Measurements from ENCODE around the gene HEPH. TPM values are rescaled to one million over a fixed set of nuclear protein-coding genes. Genes with fewer than 3 reads are reported as not detected.

HEPH gene
- total and polyA plus RNA-seq, 9 of the 15 experiments (the other 6 are each of a cell fraction or from before 2014, with no cell fraction given), result 22.4 to 67.6 (median 42.9) TPM

GRCh38 chrX:66200855-66201795, 37.1 kb downstream of the HEPH start:
- Histone ChIP-seq H3K4me1 (replicated peaks in 1 of 2; ENCODE audit: control insufficient read depth in 2 of 2, insufficient read depth in 2 of 2, low read length in 2 of 2) (no peaks in the 10 kb centered on the region), H3K4me2 (ENCODE audit: insufficient read depth, low read length) (no peak overlapping the region), H3K27me3 (ENCODE audit: control insufficient read depth in 2 of 2, insufficient read depth in 2 of 2, low read length in 2 of 2) (no peaks in the 10 kb centered on the region), H3K9me1 (ENCODE audit: control insufficient read depth, insufficient read depth, low read length) (no peaks in the 10 kb centered on the region), H2AFZ (ENCODE audit: low read depth, low read length) (no peak overlapping the region), H4K20me1 (replicated peaks; ENCODE audit: control insufficient read depth, insufficient read depth, low read length) (no peaks in the 10 kb centered on the region), H3K27ac (ENCODE audit: extremely low read depth, low read depth, low read length) (no peak overlapping the region), H3K9ac (ENCODE audit: insufficient read depth in 1 of 2, low read depth in 2 of 2, low read length in 2 of 2) (no peak overlapping the region), H3K9me3 (replicated peaks; ENCODE audit: control insufficient read depth, insufficient read depth, low read depth, low read length) (no peaks in the 10 kb centered on the region; the same call in 1 of the 2 replicates), H3K36me3 (ENCODE audit: control insufficient read depth, insufficient read depth, low read length) (peaks cover 85% of the 10 kb centered on the region; the same call in 2 of the 3 replicates), H3K79me2 (ENCODE audit: control insufficient read depth, insufficient read depth, low read length) (no peaks in the 10 kb centered on the region), H3K4me3 (no peak overlapping the region)
- FAIRE-seq (no peak), ATAC-seq (peak; percentile 47; the same call in 1 of the 3 replicates), DNase-seq (ENCODE audit: extremely low read depth in 1 of 4, low spot score in 3 of 4) (no peak)
- intact Hi-C loops (cut with micrococcal nuclease), result loop anchor here (2.0 to 10.0 kb wide), 2 partner anchors 204 to 528 kb away; no protein-coding TSS in a partner anchor
- in situ Hi-C loops (cut with MboI), result no loop called here
- ChIA-PET CTCF (ENCODE audit: low intra/inter-chr PET ratio) (no interaction called here), POLR2A (interaction anchor here (0.8 kb wide), 1 partner anchor 180 kb away, joined by 3 read pairs; no protein-coding TSS in a partner anchor)
- 36% methylated on average over 4 of the region's 5 CpGs for WGBS (ENCODE audit: insufficient coverage, low coverage, missing lambda C conversion rate)
- no TSS peak for BruUV-seq (replicated peaks)
- TF ChIP-seq ZNF311 (CRISPR knock-in tag; IDR thresholded peaks at IDR 0.05) (no peak), RAD21 (CRISPR knock-in tag; conservative IDR thresholded peaks at IDR 0.05 in 1 of 2, IDR thresholded peaks at IDR 0.05 in 1 of 2) (peak; percentile 20 to 28; a peak in 3 of 4 replicates), ZNF146 (CRISPR knock-in tag; IDR thresholded peaks at IDR 0.05; ENCODE audit: unreplicated experiment) (no peak), ZNF134 (CRISPR knock-in tag; conservative IDR thresholded peaks at IDR 0.05) (no peak), RB1 (IDR thresholded peaks at IDR 0.05; ENCODE audit: low read depth) (no peak), CTCF (IDR thresholded peaks at IDR 0.05 in 2 of 3, conservative IDR thresholded peaks at IDR 0.05 in 1 of 3; ENCODE audit: insufficient read depth in 2 of 3, low read depth in 1 of 3, low read length in 3 of 3) (peak in 1 of 3 experiments; percentile 42; a peak in 2 of 6 replicates), L3MBTL2 (IDR thresholded peaks at IDR 0.05) (no peak), EP300 (IDR thresholded peaks at IDR 0.05; ENCODE audit: low read length) (no peak), AFF1 (IDR thresholded peaks at IDR 0.05; ENCODE audit: low read depth in 1 of 2, partially characterized antibody in 2 of 2) (no peak)
- TF ChIP-seq, protein P1, sequence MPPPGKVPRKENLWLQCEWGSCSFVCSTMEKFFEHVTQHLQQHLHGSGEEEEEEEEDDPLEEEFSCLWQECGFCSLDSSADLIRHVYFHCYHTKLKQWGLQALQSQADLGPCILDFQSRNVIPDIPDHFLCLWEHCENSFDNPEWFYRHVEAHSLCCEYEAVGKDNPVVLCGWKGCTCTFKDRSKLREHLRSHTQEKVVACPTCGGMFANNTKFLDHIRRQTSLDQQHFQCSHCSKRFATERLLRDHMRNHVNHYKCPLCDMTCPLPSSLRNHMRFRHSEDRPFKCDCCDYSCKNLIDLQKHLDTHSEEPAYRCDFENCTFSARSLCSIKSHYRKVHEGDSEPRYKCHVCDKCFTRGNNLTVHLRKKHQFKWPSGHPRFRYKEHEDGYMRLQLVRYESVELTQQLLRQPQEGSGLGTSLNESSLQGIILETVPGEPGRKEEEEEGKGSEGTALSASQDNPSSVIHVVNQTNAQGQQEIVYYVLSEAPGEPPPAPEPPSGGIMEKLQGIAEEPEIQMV (tag; conservative IDR thresholded peaks at IDR 0.05; ENCODE audit: low read depth), result no peak
- TF ChIP-seq, protein P2, sequence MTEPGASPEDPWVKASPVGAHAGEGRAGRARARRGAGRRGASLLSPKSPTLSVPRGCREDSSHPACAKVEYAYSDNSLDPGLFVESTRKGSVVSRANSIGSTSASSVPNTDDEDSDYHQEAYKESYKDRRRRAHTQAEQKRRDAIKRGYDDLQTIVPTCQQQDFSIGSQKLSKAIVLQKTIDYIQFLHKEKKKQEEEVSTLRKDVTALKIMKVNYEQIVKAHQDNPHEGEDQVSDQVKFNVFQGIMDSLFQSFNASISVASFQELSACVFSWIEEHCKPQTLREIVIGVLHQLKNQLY (CRISPR knock-in tag; conservative IDR thresholded peaks at IDR 0.05), result no peak
